Sigmoid colon (tissue), 7 donors: ENCODE data around the gene TRIP12. TPM values are rescaled to one million over a fixed set of nuclear protein-coding genes. Genes with fewer than 3 reads are reported as not detected.

Experiments used
- DNase-seq: peaks from one replicate; pipeline ENCODE4 v3.0.0-alpha.2; 2019
- H3K27ac ChIP-seq, 4 donors: fragments of 200-600 bp; sonication (generic); one replicate each; pipeline ENCODE4 v1.5.1; 2016 to 2019; ENCODE audit warnings: mild to moderate bottlenecking in 1 of 4
- H3K27me3 ChIP-seq, 3 donors: fragments of 200-600 bp; sonication (generic); one replicate each; pipeline ENCODE4 v1.5.1; 2019; ENCODE audit warnings: mild to moderate bottlenecking in 1 of 3
- H3K36me3 ChIP-seq, 4 donors: fragments of 200-600 bp; sonication (generic); one replicate each; pipeline ENCODE4 v1.5.1; 2016 to 2019
- H3K4me1 ChIP-seq, 4 donors: fragments of 200-600 bp; sonication (generic); one replicate each; pipeline ENCODE4 v1.5.1; 2017 to 2019
- H3K4me3 ChIP-seq, 4 donors: fragments of 200-600 bp; sonication (generic); one replicate each; pipeline ENCODE4 v1.5.1; 2017 to 2019; ENCODE audit warnings: mild to moderate bottlenecking in 2 of 4, moderate library complexity in 1 of 4
- H3K9me3 ChIP-seq, 4 donors: fragments of 200-600 bp in 3 of 4; sonication (generic) in 3 of 4; one replicate each; pipeline versions ENCODE4 v1.5.1 to v1.6.1; 2013 to 2019
- CTCF ChIP-seq, 4 experiments: fragments of 450-650 bp in 3 of 4; fragments of 200-600 bp in 1 of 4; IDR thresholded peaks; one replicate each; pipeline ENCODE4 v1.5.1; 2016 to 2019; ENCODE audit warnings: antibody characterized with exemption in 4 of 4, mild to moderate bottlenecking in 3 of 4, moderate library complexity in 2 of 4
- EP300 ChIP-seq, 4 donors: sonication (generic); formaldehyde crosslinking; IDR thresholded peaks; one replicate each; pipeline ENCODE4 v1.6.1; 2017; ENCODE audit warnings: antibody characterized with exemption in 4 of 4
- POLR2A ChIP-seq, 2 donors: fragments of 450-650 bp; IDR thresholded peaks; one replicate each; pipeline ENCODE4 v1.6.1; 2016; ENCODE audit warnings: antibody characterized with exemption in 2 of 2, mild to moderate bottlenecking in 2 of 2, moderate library complexity in 2 of 2
- POLR2AphosphoS5 ChIP-seq, 4 donors: sonication (generic); formaldehyde crosslinking; IDR thresholded peaks; one replicate each; pipeline ENCODE4 v1.6.1; 2017; ENCODE audit warnings: antibody characterized with exemption in 4 of 4
- WGBS, 2 donors: extraction: QIAGEN DNeasy Blood & Tissue Kit; methylation state at CpG; one replicate each; pipeline ENCODE4 v1.1.7; 2013; 5-methylcytosine and 5-hydroxymethylcytosine counted together
- intact Hi-C: fragments of 100-400 bp; cut with DNase I; formaldehyde crosslinking; loops from one replicate; pipeline ENCODE4 v1.15.1; 2023
- polyA plus RNA-seq, 3 donors: library from polyadenylated mRNA; stranded (reverse); fragments of 200-250 nt; gene quantifications; one replicate each; pipeline ENCODE4 v1.2.3, GENCODE V29; 2013
- total RNA-seq, 4 donors: library from RNA; depleted of rRNA; stranded (reverse); fragments of >200 nt; gene quantifications; one replicate each; pipeline ENCODE4 v1.1.0, GENCODE V29; 2016
- donor health status: healthy with polysubstance abuse.
- donor health status: Bipolar disorder and iron deficiency.
- donor health status: healthy.

Gene TRIP12
- total and polyA plus RNA-seq, 7 donors, result 20.4 to 168 (median 144) TPM

DNA sequence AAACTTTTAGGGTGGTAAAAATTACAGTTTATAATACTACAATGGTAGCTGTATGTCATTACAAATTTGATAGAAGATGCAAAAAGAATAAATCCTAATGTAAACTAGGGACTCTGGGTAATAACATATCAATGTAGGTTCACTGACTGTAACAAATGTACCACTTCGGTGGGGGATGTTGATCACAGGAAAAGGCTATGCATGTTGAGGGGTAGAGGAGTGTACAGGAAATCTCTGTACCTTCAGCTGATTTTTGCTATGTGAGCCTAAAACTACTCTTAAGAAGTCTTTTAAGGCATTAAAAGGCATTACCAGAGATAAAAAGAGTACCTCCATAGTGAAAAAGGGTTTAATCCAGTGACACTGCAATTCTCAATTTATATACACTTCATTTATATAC lies 25.0 kb downstream of the TRIP12 start:
- no peak for DNase-seq
- intact Hi-C loops, result no loop called here
- Histone ChIP-seq H3K4me3 (no peak overlapping the region), H3K27ac (no peak overlapping the region), H3K27me3 (no peaks in the 10 kb centered on the region), H3K9me3 (no peaks in the 10 kb centered on the region), H3K36me3 (no peaks in the 10 kb centered on the region), H3K4me1 (peaks cover 0 to 36% (median 21%) of the 10 kb centered on the region in 4 donors)
- 37 to 74% methylated on average over 1 of the region's 1 CpG for WGBS, 2 donors
- TF ChIP-seq POLR2AphosphoS5 (IDR thresholded peaks at IDR 0.05) (no peak), CTCF (IDR thresholded peaks at IDR 0.05) (no peak), EP300 (IDR thresholded peaks at IDR 0.05) (no peak), POLR2A (IDR thresholded peaks at IDR 0.05) (no peak)

DNA sequence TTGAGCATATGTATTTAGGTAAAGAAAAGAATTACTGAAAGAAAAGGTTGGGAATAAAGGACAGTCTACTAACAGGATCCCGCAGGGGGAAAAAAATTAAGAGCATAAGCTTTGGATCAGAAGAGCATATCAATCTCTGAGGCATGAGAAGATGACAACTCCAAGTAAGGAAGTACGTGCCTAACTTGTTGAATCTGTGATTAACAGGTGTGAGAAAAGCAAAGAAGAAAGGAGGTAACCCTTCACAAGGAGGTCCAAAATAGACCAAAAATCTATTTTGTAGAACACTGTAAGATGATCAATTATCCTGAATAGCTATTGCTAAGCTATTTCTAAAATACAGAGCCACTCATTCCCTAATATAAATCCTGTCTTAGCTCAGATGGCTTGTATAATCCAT lies 32.8 kb downstream of the TRIP12 start:
- no peak for TF ChIP-seq CTCF (IDR thresholded peaks at IDR 0.05)
- no peak for TF ChIP-seq POLR2A (IDR thresholded peaks at IDR 0.05)
- no peak for TF ChIP-seq EP300 (IDR thresholded peaks at IDR 0.05)
- TF ChIP-seq POLR2AphosphoS5 (IDR thresholded peaks at IDR 0.05), result no peak
- Histone ChIP-seq H3K9me3 (no peaks in the 10 kb centered on the region), H3K36me3 (no peaks in the 10 kb centered on the region), H3K4me1 (peaks cover 0 to 25% (median 9%) of the 10 kb centered on the region in 4 donors), H3K27ac (no peak overlapping the region), H3K4me3 (no peak overlapping the region), H3K27me3 (no peaks in the 10 kb centered on the region)
- intact Hi-C loops, result no loop called here
- 90 to 92% methylated on average over 2 of the region's 2 CpGs for WGBS, 2 donors
- no peak for DNase-seq

- TF ChIP-seq CTCF (IDR thresholded peaks at IDR 0.05) (no peak), EP300 (IDR thresholded peaks at IDR 0.05) (no peak), POLR2AphosphoS5 (IDR thresholded peaks at IDR 0.05) (no peak), POLR2A (IDR thresholded peaks at IDR 0.05) (no peak)
- intact Hi-C loops, result no loop called here
- no peaks in the 10 kb centered on the region for H3K27me3 ChIP-seq
- WGBS, 2 donors, result 98 to 100% methylated on average over 1 of the region's 1 CpG
- DNase-seq, result no peak
- H3K4me1 ChIP-seq, result peaks cover 0 to 25% (median 9%) of the 10 kb centered on the region in 4 donors
- H3K9me3 ChIP-seq, result no peaks in the 10 kb centered on the region
- H3K27ac ChIP-seq, result no peak overlapping the region
- H3K36me3 ChIP-seq, result no peaks in the 10 kb centered on the region
- H3K4me3 ChIP-seq, result no peak overlapping the region
Measured at GRCh38 chr2:229888031-229888430, 33.8 kb downstream of the TRIP12 start.

DNA sequence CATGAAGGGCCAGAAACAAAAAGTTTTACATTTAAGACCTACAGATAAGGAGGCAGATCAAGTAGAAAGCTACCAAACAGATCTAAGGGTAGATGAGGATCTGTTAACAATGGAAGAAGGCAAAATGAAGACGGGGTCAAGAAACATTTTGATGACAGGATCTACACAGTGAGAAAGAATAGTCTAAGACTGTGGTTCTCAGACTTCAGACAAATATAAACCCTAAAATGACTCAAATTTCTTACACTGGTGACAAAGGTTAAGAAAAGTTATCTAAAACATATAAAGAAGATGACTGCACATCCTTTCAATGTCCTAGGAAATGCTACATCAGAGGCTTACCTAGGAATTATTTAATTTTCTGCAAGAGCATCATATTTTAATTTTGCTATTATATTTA lies 34.4 kb downstream of the TRIP12 start:
- Histone ChIP-seq H3K4me3 (no peak overlapping the region), H3K27me3 (no peaks in the 10 kb centered on the region), H3K27ac (no peak overlapping the region), H3K36me3 (no peaks in the 10 kb centered on the region), H3K4me1 (peaks cover 0 to 25% (median 9%) of the 10 kb centered on the region in 4 donors), H3K9me3 (no peaks in the 10 kb centered on the region)
- intact Hi-C loops, result no loop called here
- 91 to 94% methylated on average over 1 of the region's 1 CpG for WGBS, 2 donors
- TF ChIP-seq POLR2AphosphoS5 (IDR thresholded peaks at IDR 0.05) (no peak), CTCF (IDR thresholded peaks at IDR 0.05) (no peak), POLR2A (IDR thresholded peaks at IDR 0.05) (no peak), EP300 (IDR thresholded peaks at IDR 0.05) (no peak)
- DNase-seq, result no peak
